ENCODE data around the gene TMEM40.
A peak's percentile ranks its signal among the peaks of the same experiment; 100 is the strongest.

The TMEM40 gene

GRCh38 chr3:12785096-12785495, 26.0 kb upstream of the TMEM40 start:
- H3K27ac ChIP-seq (ENCODE audit: low read length): no peak overlapping the region
- no peaks in the 10 kb centered on the region for H3K79me2 ChIP-seq (ENCODE audit: insufficient read depth, low read length)
- no peak for DNase-seq
- no peak for TF ChIP-seq EZH2 (IDR thresholded peaks at IDR 0.05; ENCODE audit: borderline replicate concordance, low read depth, low read length, severe bottlenecking)
- no peak for TF ChIP-seq CTCF (IDR thresholded peaks at IDR 0.05; ENCODE audit: borderline replicate concordance, extremely low read depth, low read length, poor library complexity, severe bottlenecking)
- no peaks in the 10 kb centered on the region for H3K36me3 ChIP-seq (ENCODE audit: insufficient read depth, low read length)
- no peak overlapping the region for H2AFZ ChIP-seq (ENCODE audit: low read depth, low read length)
- H4K20me1 ChIP-seq (ENCODE audit: insufficient read depth, low read length): no peaks in the 10 kb centered on the region
- ATAC-seq (ENCODE audit: insufficient read depth, low read depth): no peak
- no peak overlapping the region for H3K4me3 ChIP-seq (ENCODE audit: low read depth in 1 of 2, low read length in 2 of 2)
- no peaks in the 10 kb centered on the region for H3K4me1 ChIP-seq (ENCODE audit: insufficient read depth, low read length)
- peaks cover 14% of the 10 kb centered on the region for H3K27me3 ChIP-seq (ENCODE audit: insufficient read depth, low read length, poor library complexity)
- H3K4me2 ChIP-seq (ENCODE audit: insufficient read depth, low read length): no peak overlapping the region
- no peak overlapping the region for H3K9ac ChIP-seq (ENCODE audit: low read depth, low read length)
- H3K9me3 ChIP-seq (ENCODE audit: insufficient read depth, low read length, severe bottlenecking): no peaks in the 10 kb centered on the region

GRCh38 chr3:12782172-12782815, 23.2 kb upstream of the TMEM40 start:
- no peaks in the 10 kb centered on the region for H3K4me1 ChIP-seq (ENCODE audit: insufficient read depth, low read length)
- H3K36me3 ChIP-seq (ENCODE audit: insufficient read depth, low read length): no peaks in the 10 kb centered on the region
- H3K27me3 ChIP-seq (ENCODE audit: insufficient read depth, low read length, poor library complexity): peaks cover 14% of the 10 kb centered on the region
- peak; percentile 18 for DNase-seq
- no peak for ATAC-seq (ENCODE audit: insufficient read depth, low read depth)
- H3K9me3 ChIP-seq (ENCODE audit: insufficient read depth, low read length, severe bottlenecking): no peaks in the 10 kb centered on the region
- H3K4me2 ChIP-seq (ENCODE audit: insufficient read depth, low read length): no peak overlapping the region
- no peak overlapping the region for H2AFZ ChIP-seq (ENCODE audit: low read depth, low read length)
- no peaks in the 10 kb centered on the region for H4K20me1 ChIP-seq (ENCODE audit: insufficient read depth, low read length)
- TF ChIP-seq EZH2 (IDR thresholded peaks at IDR 0.05; ENCODE audit: borderline replicate concordance, low read depth, low read length, severe bottlenecking): no peak
- TF ChIP-seq CTCF (IDR thresholded peaks at IDR 0.05; ENCODE audit: borderline replicate concordance, extremely low read depth, low read length, poor library complexity, severe bottlenecking): no peak
- H3K4me3 ChIP-seq (ENCODE audit: low read depth in 1 of 2, low read length in 2 of 2): no peak overlapping the region
- H3K79me2 ChIP-seq (ENCODE audit: insufficient read depth, low read length): no peaks in the 10 kb centered on the region
- H3K9ac ChIP-seq (ENCODE audit: low read depth, low read length): no peak overlapping the region
- H3K27ac ChIP-seq (ENCODE audit: low read length): no peak overlapping the region

- H2AFZ ChIP-seq (ENCODE audit: low read depth, low read length): no peak overlapping the region
- H3K27me3 ChIP-seq (ENCODE audit: insufficient read depth, low read length, poor library complexity): peaks cover 13% of the 10 kb centered on the region
These were observed 21.7 kb upstream of the TMEM40 start for GRCh38 chr3:12780751-12781150.

More at GRCh38 chr3:12780751-12781150, 21.7 kb upstream of the TMEM40 start:
- ATAC-seq (ENCODE audit: insufficient read depth, low read depth) (no peak), DNase-seq (no peak)
- Histone ChIP-seq H3K4me3 (ENCODE audit: low read depth in 1 of 2, low read length in 2 of 2) (no peak overlapping the region), H3K9ac (ENCODE audit: low read depth, low read length) (no peak overlapping the region), H3K36me3 (ENCODE audit: insufficient read depth, low read length) (no peaks in the 10 kb centered on the region), H3K79me2 (ENCODE audit: insufficient read depth, low read length) (no peaks in the 10 kb centered on the region), H4K20me1 (ENCODE audit: insufficient read depth, low read length) (no peaks in the 10 kb centered on the region), H3K27ac (ENCODE audit: low read length) (no peak overlapping the region), H3K9me3 (ENCODE audit: insufficient read depth, low read length, severe bottlenecking) (no peaks in the 10 kb centered on the region), H3K4me2 (ENCODE audit: insufficient read depth, low read length) (no peak overlapping the region), H3K4me1 (ENCODE audit: insufficient read depth, low read length) (no peaks in the 10 kb centered on the region)
- no peak for TF ChIP-seq CTCF (IDR thresholded peaks at IDR 0.05; ENCODE audit: borderline replicate concordance, extremely low read depth, low read length, poor library complexity, severe bottlenecking)
- TF ChIP-seq EZH2 (IDR thresholded peaks at IDR 0.05; ENCODE audit: borderline replicate concordance, low read depth, low read length, severe bottlenecking): no peak
